Thyroid gland (tissue), 4 donors: ENCODE results near the gene ACSS3. TPM values are rescaled to one million over a fixed set of nuclear protein-coding genes. Genes with fewer than 3 reads are reported as not detected.

ENCODE experiments used
- DNase-seq, 2 donors: peaks; one replicate each; pipeline ENCODE4 v3.0.0-alpha.2; 2019
- H3K27ac ChIP-seq, 3 donors: fragments of 200-600 bp; sonication (generic); 1 replicate in 2 of 3; 2 replicates in 1 of 3; pipeline ENCODE4 v1.5.1; 2016 to 2019; ENCODE audit warnings: mild to moderate bottlenecking in 1 of 3, moderate library complexity in 1 of 3
- H3K27me3 ChIP-seq: fragments of 200-600 bp; sonication (generic); one replicate; pipeline ENCODE4 v1.5.1; 2019
- H3K36me3 ChIP-seq, 2 donors: fragments of 200-600 bp; sonication (generic); one replicate each; pipeline ENCODE4 v1.5.1; 2016 to 2019
- H3K4me1 ChIP-seq, 2 donors: fragments of 200-600 bp; sonication (generic); one replicate each; pipeline ENCODE4 v1.5.1; 2017 to 2019
- H3K4me3 ChIP-seq, 3 donors: fragments of 200-600 bp; sonication (generic); replicated peaks in 1 of 3; 1 replicate in 2 of 3; 2 replicates in 1 of 3; pipeline ENCODE4 v1.5.1; 2016; ENCODE audit warnings: mild to moderate bottlenecking in 1 of 3
- H3K9me3 ChIP-seq: fragments of 200-600 bp; sonication (generic); one replicate; pipeline ENCODE4 v1.5.1; 2017
- CTCF ChIP-seq, 6 experiments: fragments of 200-600 bp in 3 of 6; fragments of 450-650 bp in 3 of 6; sonication (generic) in 3 of 6; IDR thresholded peaks; one replicate each; pipeline ENCODE4 v1.5.1; 2016 to 2019; ENCODE audit warnings: antibody characterized with exemption in 6 of 6, mild to moderate bottlenecking in 2 of 6, inconsistent platforms in 1 of 6, moderate library complexity in 1 of 6
- POLR2A ChIP-seq, 2 donors: fragments of 450-650 bp; IDR thresholded peaks; one replicate each; pipeline ENCODE4 v1.6.1; 2017; ENCODE audit warnings: antibody characterized with exemption in 2 of 2, mild to moderate bottlenecking in 2 of 2, moderate library complexity in 1 of 2
- WGBS, 2 donors: methylation state at CpG; one replicate each; pipeline ENCODE4 v1.1.5; 2017; 5-methylcytosine and 5-hydroxymethylcytosine counted together
- intact Hi-C: fragments of 100-400 bp; cut with DNase I; formaldehyde crosslinking; loops from one replicate; pipeline ENCODE4 v1.15.1; 2023
- microRNA-seq: library from miRNA; unstranded; fragments of <30 nt; microRNA quantifications from one replicate; pipeline ENCODE4, GENCODE V29; 2016
- small RNA-seq: library from RNA; depleted of rRNA; stranded (forward); fragments of <200 nt; gene quantifications from one replicate; pipeline ENCODE3, GENCODE V24; 2016
- total RNA-seq, 4 donors: library from RNA; depleted of rRNA; stranded (reverse); fragments of >200 nt; gene quantifications; one replicate each; pipeline ENCODE4 v1.2.3, GENCODE V29; 2016

Gene ACSS3
- total RNA-seq, 4 donors from 2014 or later, result 32.5 to 63.8 (median 41.0) TPM

- no peak for DNase-seq
- no peak overlapping the region for H3K27ac ChIP-seq
- H3K9me3 ChIP-seq, result no peaks in the 10 kb centered on the region
- H3K36me3 ChIP-seq, result no peaks in the 10 kb centered on the region
- WGBS, 2 donors, result 90 to 92% methylated on average over 3 of the region's 3 CpGs
- intact Hi-C loops, result no loop called here
- no peaks in the 10 kb centered on the region for H3K4me1 ChIP-seq
- TF ChIP-seq CTCF (IDR thresholded peaks at IDR 0.05) (no peak), POLR2A (IDR thresholded peaks at IDR 0.05) (no peak)
- H3K27me3 ChIP-seq, result no peaks in the 10 kb centered on the region
- no peak overlapping the region for H3K4me3 ChIP-seq
These were observed 226.1 kb downstream of the ACSS3 start for GRCh38 chr12:81303935-81304334.

Small RNA genes within 50 kb of the gene (microRNA-seq; reads per million reads assigned to microRNA genes)
- not detected for gene MIR4699

Small RNA genes within 50 kb of the gene (small RNA-seq; reads per million reads assigned to genes)
- gene MIR4699, result not detected

Other genes with a start within 250 kb of the ACSS3 start
- 10 to 100 TPM in 3 of 4 donors, 1 to 10 TPM in 1; 7.9 to 21.4 (median 18.4) TPM for gene LIN7A, start 140.1 kb upstream of the ACSS3 start, total RNA-seq